ENCODE data around the gene RNF38. TPM values are rescaled to one million over a fixed set of nuclear protein-coding genes. Genes with fewer than 3 reads are reported as not detected.
"Not testable (repeated sequence)": the region's sequence is repeated elsewhere in the genome, so short reads cannot be mapped to it uniquely, and the experiment has no call there.

RNF38 gene
- total and polyA plus RNA-seq, 12 donors: 5.4 to 43.7 (median 24.5) TPM

- H3K9me3 ChIP-seq (replicated peaks in 1 of 3): no peaks in the 10 kb centered on the region
- no peak overlapping the region for H3K4me3 ChIP-seq
- TF ChIP-seq POLR2A (IDR thresholded peaks at IDR 0.05) (no peak), CTCF (IDR thresholded peaks at IDR 0.05) (no peak)
- H3K36me3 ChIP-seq (replicated peaks in 1 of 2): no peaks in the 10 kb centered on the region
- peaks cover 0 to 6% of the 10 kb centered on the region in 2 donors for H3K4me1 ChIP-seq (replicated peaks in 1 of 2)
- WGBS, 4 donors: 55 to 70% (median 64%) methylated on average over 2 of the region's 2 CpGs
- DNase-seq: no peak
- intact Hi-C loops (cut with DNase I): no loop called here
- H3K27me3 ChIP-seq: no peaks in the 10 kb centered on the region
- no peak overlapping the region for H3K27ac ChIP-seq
Measured at GRCh38 chr9:36314740-36315139, 85.3 kb downstream of the RNF38 start.

GRCh38 chr9:36306471-36307306 is 93.4 kb downstream of the RNF38 start:
- no peak for TF ChIP-seq POLR2A (IDR thresholded peaks at IDR 0.05)
- no peak for TF ChIP-seq CTCF (IDR thresholded peaks at IDR 0.05)
- DNase-seq: no peak
- WGBS, 4 donors: 52 to 62% (median 57%) methylated on average over 8 of the region's 8 CpGs
- H3K4me3 ChIP-seq: no peak overlapping the region
- no peaks in the 10 kb centered on the region for H3K27me3 ChIP-seq
- no peaks in the 10 kb centered on the region for H3K4me1 ChIP-seq (replicated peaks in 1 of 2)
- no peaks in the 10 kb centered on the region for H3K9me3 ChIP-seq (replicated peaks in 1 of 3)
- intact Hi-C loops (cut with DNase I): no loop called here
- no peak overlapping the region for H3K27ac ChIP-seq
- H3K36me3 ChIP-seq (replicated peaks in 1 of 2): no peaks in the 10 kb centered on the region

GRCh38 chr9:36304366-36304765 is 95.7 kb downstream of the RNF38 start:
- intact Hi-C loops (cut with DNase I); H3K36me3 ChIP-seq (replicated peaks in 1 of 2); H3K9me3 ChIP-seq (replicated peaks in 1 of 3); H3K4me3 ChIP-seq; H3K27me3 ChIP-seq; H3K4me1 ChIP-seq (replicated peaks in 1 of 2); DNase-seq; H3K27ac ChIP-seq: not testable (repeated sequence)
- 37 to 71% (median 64%) methylated on average over 1 to 2 of the region's 2 CpGs for WGBS, 4 donors

- Histone ChIP-seq H3K4me1 (replicated peaks in 1 of 2) (no peaks in the 10 kb centered on the region), H3K9me3 (replicated peaks in 1 of 3) (no peaks in the 10 kb centered on the region), H3K27me3 (no peaks in the 10 kb centered on the region), H3K36me3 (replicated peaks in 1 of 2) (no peaks in the 10 kb centered on the region), H3K27ac (no peak overlapping the region), H3K4me3 (no peak overlapping the region)
- intact Hi-C loops (cut with DNase I): no loop called here
- 74 to 100% (median 87%) methylated on average over 5 of the region's 5 CpGs for WGBS, 4 donors
- TF ChIP-seq POLR2A (IDR thresholded peaks at IDR 0.05): no peak
- TF ChIP-seq CTCF (IDR thresholded peaks at IDR 0.05): no peak
- DNase-seq: no peak
Measured at GRCh38 chr9:36301227-36301626, 98.8 kb downstream of the RNF38 start.

GRCh38 chr9:36298566-36298965 is 101.5 kb downstream of the RNF38 start:
- no peaks in the 10 kb centered on the region for H3K36me3 ChIP-seq (replicated peaks in 1 of 2)
- 75 to 82% (median 81%) methylated on average over 3 of the region's 3 CpGs for WGBS, 4 donors
- intact Hi-C loops (cut with DNase I): no loop called here
- H3K27me3 ChIP-seq: no peaks in the 10 kb centered on the region
- H3K27ac ChIP-seq: no peak overlapping the region
- no peaks in the 10 kb centered on the region for H3K9me3 ChIP-seq (replicated peaks in 1 of 3)
- no peak for DNase-seq
- no peak overlapping the region for H3K4me3 ChIP-seq
- TF ChIP-seq POLR2A (IDR thresholded peaks at IDR 0.05) (no peak), CTCF (IDR thresholded peaks at IDR 0.05) (no peak)
- no peaks in the 10 kb centered on the region for H3K4me1 ChIP-seq (replicated peaks in 1 of 2)
